Endothelial cell (in vitro differentiated cells): ENCODE measurements around the gene ODAD3. TPM values are rescaled to one million over a fixed set of nuclear protein-coding genes. Genes with fewer than 3 reads are reported as not detected.

Experiments used
- DNase-seq: peaks from one replicate; pipeline ENCODE4 v3.0.0; 2021; ENCODE audit warnings: low spot score
- H3K27ac Mint-ChIP-seq: one replicate; pipeline ENCODE4 v1.8.0; 2021; ENCODE audit warnings: mixed read lengths, inconsistent platforms; ENCODE audit not compliant: unreplicated experiment
- H3K27me3 Mint-ChIP-seq: one replicate; pipeline ENCODE4 v1.8.0; 2021; ENCODE audit warnings: mild to moderate bottlenecking, moderate library complexity, mixed read lengths, inconsistent platforms; ENCODE audit not compliant: unreplicated experiment
- H3K36me3 Mint-ChIP-seq: one replicate; pipeline ENCODE4 v1.8.0; 2021; ENCODE audit warnings: mild to moderate bottlenecking, low read depth, mixed read lengths, inconsistent platforms; ENCODE audit not compliant: unreplicated experiment
- H3K4me1 Mint-ChIP-seq: one replicate; pipeline ENCODE4 v1.8.0; 2021; ENCODE audit warnings: mild to moderate bottlenecking, mixed read lengths, inconsistent platforms; ENCODE audit not compliant: unreplicated experiment
- H3K4me3 Mint-ChIP-seq: one replicate; pipeline ENCODE4 v1.8.0; 2021; ENCODE audit warnings: mild to moderate bottlenecking, mixed read lengths, inconsistent platforms; ENCODE audit not compliant: unreplicated experiment
- H3K9me3 Mint-ChIP-seq: one replicate; pipeline ENCODE4 v1.8.0; 2021; ENCODE audit warnings: mixed read lengths, inconsistent platforms; ENCODE audit not compliant: unreplicated experiment
- total RNA-seq: library from RNA; stranded (reverse); fragmentation: NEBNext Ultra II Directional; extraction: Animal tissue kit (Norgen Biotek cat#: 25700); gene quantifications from one replicate; pipeline ENCODE4 v1.2.1, GENCODE V29; 2021; ENCODE audit not compliant: unreplicated experiment
- TF ChIP-seq, protein P1 (sequence below): fragments of 200-600 bp; sonication (generic); IDR thresholded peaks from one replicate; pipeline ENCODE4 v1.5.0; 2021; ENCODE audit warnings: antibody characterized with exemption; ENCODE audit not compliant: unreplicated experiment

Gene ODAD3
- total RNA-seq, 1 donor from 2014 or later = 0.64 TPM

DNA sequence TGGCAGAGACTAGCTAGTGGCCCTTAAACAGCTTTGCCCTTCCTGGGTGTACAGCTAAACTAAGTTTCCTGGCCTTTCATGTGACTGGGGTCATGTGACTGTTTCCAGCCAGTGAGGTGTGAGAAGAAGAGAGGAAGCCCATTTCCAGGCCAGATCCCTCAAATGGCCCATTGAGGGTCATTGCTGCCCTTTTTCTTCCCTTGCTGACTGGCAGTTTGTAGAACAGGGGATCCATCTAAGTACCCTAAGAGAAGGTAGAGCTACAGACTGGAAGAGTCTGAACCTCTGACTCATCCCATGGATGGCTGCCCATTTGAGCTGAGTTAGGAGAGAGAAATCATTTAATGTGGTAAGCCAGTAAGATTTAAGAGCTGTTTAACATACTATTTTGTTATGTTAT lies 57.7 kb downstream of the ODAD3 start:
- H3K27ac Mint-ChIP-seq = no peak overlapping the region
- TF ChIP-seq, protein P1, sequence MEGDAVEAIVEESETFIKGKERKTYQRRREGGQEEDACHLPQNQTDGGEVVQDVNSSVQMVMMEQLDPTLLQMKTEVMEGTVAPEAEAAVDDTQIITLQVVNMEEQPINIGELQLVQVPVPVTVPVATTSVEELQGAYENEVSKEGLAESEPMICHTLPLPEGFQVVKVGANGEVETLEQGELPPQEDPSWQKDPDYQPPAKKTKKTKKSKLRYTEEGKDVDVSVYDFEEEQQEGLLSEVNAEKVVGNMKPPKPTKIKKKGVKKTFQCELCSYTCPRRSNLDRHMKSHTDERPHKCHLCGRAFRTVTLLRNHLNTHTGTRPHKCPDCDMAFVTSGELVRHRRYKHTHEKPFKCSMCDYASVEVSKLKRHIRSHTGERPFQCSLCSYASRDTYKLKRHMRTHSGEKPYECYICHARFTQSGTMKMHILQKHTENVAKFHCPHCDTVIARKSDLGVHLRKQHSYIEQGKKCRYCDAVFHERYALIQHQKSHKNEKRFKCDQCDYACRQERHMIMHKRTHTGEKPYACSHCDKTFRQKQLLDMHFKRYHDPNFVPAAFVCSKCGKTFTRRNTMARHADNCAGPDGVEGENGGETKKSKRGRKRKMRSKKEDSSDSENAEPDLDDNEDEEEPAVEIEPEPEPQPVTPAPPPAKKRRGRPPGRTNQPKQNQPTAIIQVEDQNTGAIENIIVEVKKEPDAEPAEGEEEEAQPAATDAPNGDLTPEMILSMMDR = no peak
- H3K9me3 Mint-ChIP-seq = no peaks in the 10 kb centered on the region
- H3K36me3 Mint-ChIP-seq = peaks cover 10% of the 10 kb centered on the region
- H3K27me3 Mint-ChIP-seq = peaks cover 15% of the 10 kb centered on the region
- peaks cover 26% of the 10 kb centered on the region for H3K4me1 Mint-ChIP-seq
- no peak overlapping the region for H3K4me3 Mint-ChIP-seq
- DNase-seq = no peak

DNA sequence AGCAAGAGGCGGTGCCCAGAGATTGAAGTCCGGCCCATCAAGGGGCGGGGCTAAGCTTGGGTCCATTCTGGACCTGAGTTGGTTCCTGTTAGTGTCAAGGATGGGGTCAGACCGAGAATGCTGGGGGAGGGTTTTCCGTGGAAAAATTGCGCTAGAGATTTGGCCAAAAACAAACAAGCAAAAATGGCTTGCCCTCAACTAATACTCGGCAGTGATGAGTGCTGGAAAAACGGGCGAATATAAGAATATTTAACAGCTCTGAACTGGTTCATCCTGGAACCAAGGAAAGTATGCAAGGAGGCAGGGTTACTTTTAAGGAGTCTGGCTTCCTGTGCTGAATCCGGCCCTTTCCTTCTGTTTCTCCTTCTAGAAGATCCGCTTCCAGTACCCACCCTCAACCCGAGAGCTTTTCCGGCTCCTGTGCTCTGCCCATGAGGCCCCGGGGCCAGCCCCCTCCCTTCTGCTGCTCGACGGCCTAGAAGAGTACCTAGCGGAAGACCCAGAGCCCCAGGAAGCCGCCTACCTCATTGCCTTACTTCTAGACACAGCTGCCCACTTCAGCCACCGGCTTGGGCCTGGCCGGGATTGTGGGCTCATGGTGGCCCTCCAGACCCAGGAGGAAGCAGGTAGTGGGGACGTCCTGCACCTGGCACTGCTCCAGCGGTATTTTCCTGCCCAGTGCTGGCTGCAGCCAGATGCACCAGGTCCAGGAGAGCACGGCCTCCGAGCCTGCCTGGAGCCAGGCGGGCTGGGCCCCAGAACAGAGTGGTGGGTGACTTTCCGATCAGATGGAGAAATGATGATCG lies 59.6 kb downstream of the ODAD3 start:
- TF ChIP-seq, protein P1 = no peak
- peaks cover 17% of the 10 kb centered on the region for H3K4me1 Mint-ChIP-seq
- peaks cover 16% of the 10 kb centered on the region for H3K27me3 Mint-ChIP-seq
- DNase-seq = peak; percentile 66
- H3K27ac Mint-ChIP-seq = no peak overlapping the region
- no peak overlapping the region for H3K4me3 Mint-ChIP-seq
- H3K9me3 Mint-ChIP-seq = no peaks in the 10 kb centered on the region
- H3K36me3 Mint-ChIP-seq = peaks cover 13% of the 10 kb centered on the region

DNA sequence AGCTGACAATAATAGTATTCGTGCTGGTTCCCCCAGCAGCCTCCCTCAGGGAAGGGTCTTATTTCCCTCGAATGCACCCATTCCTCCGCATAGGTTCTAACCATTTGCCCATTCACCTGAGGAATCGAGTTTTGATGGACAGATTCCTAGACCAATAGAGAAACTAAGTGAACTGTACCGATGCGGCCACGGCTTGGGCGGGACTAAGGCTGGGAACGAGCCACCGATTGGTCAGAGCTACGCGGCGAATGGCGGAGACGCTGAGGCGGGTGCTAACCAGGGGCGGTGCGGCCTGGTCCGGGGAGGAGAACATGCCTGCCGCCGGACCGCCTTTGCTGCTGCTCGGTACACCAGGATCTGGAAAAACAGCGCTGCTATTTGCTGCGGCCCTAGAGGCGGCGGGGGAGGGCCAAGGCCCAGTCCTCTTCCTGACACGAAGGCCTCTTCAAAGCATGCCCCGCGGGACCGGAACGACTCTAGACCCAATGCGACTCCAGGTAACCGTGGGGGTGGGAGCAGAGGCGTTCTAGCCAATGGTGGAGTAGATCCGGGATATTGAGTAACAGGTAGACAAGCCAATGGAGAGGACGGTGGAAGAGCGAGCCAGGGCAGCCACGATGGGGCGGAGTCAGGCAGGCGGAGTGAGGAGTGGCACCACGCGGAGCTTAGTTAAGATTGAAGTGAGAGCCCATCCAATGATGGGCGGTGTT lies 60.3 kb downstream of the ODAD3 start, which contains the start of gene SWSAP1:
TSS of gene SWSAP1 (plus strand) at position 234 of the 710 bp plus-strand sequence. CDS start at position 249, 15 bp downstream.
- peak; percentile 94 for DNase-seq
- Mint-ChIP-seq H3K4me1 (peaks cover 13% of the 10 kb centered on the region), H3K27me3 (peaks cover 14% of the 10 kb centered on the region), H3K4me3 (no peak within 1 kb of the TSS), H3K36me3 (peaks cover 10% of the 10 kb centered on the region), H3K9me3 (no peaks in the 10 kb centered on the region), H3K27ac (no peak within 1 kb of the TSS)
- TF ChIP-seq, protein P1 = no peak

DNA sequence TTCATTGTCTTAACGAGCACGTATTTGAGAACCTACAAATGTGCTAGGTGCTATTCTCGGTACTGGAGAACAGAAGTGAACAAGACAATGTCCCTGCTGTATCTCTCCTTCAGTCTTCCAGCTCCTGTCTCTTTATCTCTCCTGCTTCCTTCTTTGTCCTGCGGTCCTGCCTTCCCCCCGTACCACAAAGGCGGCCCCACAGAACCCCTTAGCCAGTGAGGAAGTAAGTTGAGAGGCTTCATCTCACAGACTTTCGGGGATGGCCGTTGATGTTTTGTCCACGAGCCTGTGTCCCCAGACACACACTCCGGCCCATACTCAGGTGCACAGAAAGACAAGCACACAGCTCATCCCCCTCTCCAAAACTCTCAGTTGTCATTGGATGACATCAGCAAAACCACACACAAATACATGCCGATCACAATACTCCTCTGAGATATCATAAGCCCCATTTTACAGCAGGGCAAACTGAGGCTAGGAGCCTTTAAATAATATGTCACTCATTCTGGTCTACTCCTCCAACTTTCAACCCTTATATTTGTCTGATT lies 61.0 kb downstream of the ODAD3 start:
- Mint-ChIP-seq H3K36me3 (peaks cover 10% of the 10 kb centered on the region), H3K4me3 (no peak overlapping the region), H3K27me3 (peaks cover 14% of the 10 kb centered on the region), H3K4me1 (peaks cover 13% of the 10 kb centered on the region), H3K27ac (no peak overlapping the region), H3K9me3 (no peaks in the 10 kb centered on the region)
- TF ChIP-seq, protein P1 = no peak
- DNase-seq = no peak
